MM.1S (cell line): ENCODE results near the gene ARHGEF19.

ENCODE experiments used
- DNase-seq: peaks from one replicate; pipeline ENCODE4 v3.0.0-alpha.2; 2015
- H2AFZ ChIP-seq: fragments of 300-600 bp; sonication (generic); 2 replicates; pipeline ENCODE4 v1.6.0; 2016; ENCODE audit warnings: antibody characterized with exemption, low read length
- H3F3A ChIP-seq: fragments of 300-600 bp; sonication (generic); 2 replicates; pipeline ENCODE4 v1.6.1; 2016; ENCODE audit warnings: mild to moderate bottlenecking, antibody characterized with exemption, low read length, moderate library complexity, mixed read lengths; ENCODE audit not compliant: insufficient read depth
- H3K27ac ChIP-seq: fragments of 300-600 bp; sonication (generic); 2 replicates; pipeline ENCODE4 v1.5.1; 2016; ENCODE audit warnings: mild to moderate bottlenecking, low read length
- H3K27me3 ChIP-seq: fragments of 300-600 bp; sonication (generic); replicated peaks from 2 replicates; pipeline ENCODE4 v1.6.0; 2016; ENCODE audit warnings: low read length; ENCODE audit not compliant: insufficient read depth
- H3K36me3 ChIP-seq: fragments of 300-600 bp; sonication (generic); replicated peaks from 2 replicates; pipeline ENCODE4 v1.6.1; 2016; ENCODE audit warnings: mild to moderate bottlenecking, low read length, mixed read lengths; ENCODE audit not compliant: insufficient read depth
- H3K4me1 ChIP-seq: fragments of 300-600 bp; sonication (generic); 2 replicates; pipeline ENCODE4 v1.6.1; 2016; ENCODE audit warnings: low read length, mixed read lengths
- H3K4me2 ChIP-seq: fragments of 300-600 bp; sonication (generic); 2 replicates; pipeline ENCODE4 v1.6.0; 2016; ENCODE audit warnings: low read depth, low read length
- H3K4me3 ChIP-seq: fragments of 300-600 bp; sonication (generic); 2 replicates; pipeline ENCODE4 v1.5.1; 2016; ENCODE audit warnings: low read length, mixed read lengths
- H3K79me2 ChIP-seq: fragments of 300-600 bp; sonication (generic); 2 replicates; pipeline ENCODE4 v1.6.1; 2016; ENCODE audit warnings: mixed run types, low read length, mixed read lengths
- H3K9ac ChIP-seq: fragments of 300-600 bp; sonication (generic); 2 replicates; pipeline ENCODE4 v1.6.1; 2016; ENCODE audit warnings: low read length, mixed read lengths
- H3K9me2 ChIP-seq: fragments of 300-600 bp; sonication (generic); replicated peaks from 2 replicates; pipeline ENCODE4 v1.6.1; 2016; ENCODE audit warnings: mild to moderate bottlenecking, low read length, mixed read lengths; ENCODE audit not compliant: insufficient read depth
- H3K9me3 ChIP-seq: fragments of 300-600 bp; sonication (generic); replicated peaks from 2 replicates; pipeline ENCODE4 v1.6.1; 2016; ENCODE audit warnings: mild to moderate bottlenecking, low read length, mixed read lengths; ENCODE audit not compliant: insufficient read depth
- H4K20me1 ChIP-seq: fragments of 300-600 bp; sonication (generic); 2 replicates; pipeline ENCODE4 v1.6.1; 2016; ENCODE audit warnings: mild to moderate bottlenecking, low read length, moderate library complexity, mixed read lengths; ENCODE audit not compliant: insufficient read depth
- EZH2 ChIP-seq: fragments of 300-600 bp; sonication (generic); optimal IDR thresholded peaks from 2 replicates; pipeline ENCODE3; 2017; ENCODE audit warnings: low read depth, mild to moderate bottlenecking, antibody characterized with exemption, low read length, mixed read lengths
- EZH2phosphoT487 ChIP-seq: fragments of 300-600 bp; sonication (generic); IDR thresholded peaks from 2 replicates; pipeline ENCODE4 v1.6.1; 2018; ENCODE audit warnings: antibody characterized with exemption, low read length
- TF ChIP-seq, protein P1 (sequence below): fragments of 300-600 bp; sonication (generic); IDR thresholded peaks from 2 replicates; pipeline ENCODE4 v1.5.1; 2016; ENCODE audit warnings: antibody characterized with exemption, low read length, mixed read lengths

ARHGEF19 gene

GRCh38 chr1:16241221-16241708 is 28.8 kb upstream of the ARHGEF19 start:
- Histone ChIP-seq H4K20me1 (no peaks in the 10 kb centered on the region), H3K9ac (no peak overlapping the region), H3K9me3 (no peaks in the 10 kb centered on the region), H3K79me2 (no peaks in the 10 kb centered on the region), H3K9me2 (no peaks in the 10 kb centered on the region), H3K4me1 (peaks cover 4% of the 10 kb centered on the region), H3F3A (no peaks in the 10 kb centered on the region), H3K27ac (no peak overlapping the region), H3K4me3 (no peak overlapping the region), H2AFZ (no peak overlapping the region), H3K4me2 (no peak overlapping the region), H3K27me3 (no peaks in the 10 kb centered on the region), H3K36me3 (no peaks in the 10 kb centered on the region)
- no peak for DNase-seq
- TF ChIP-seq, protein P1, sequence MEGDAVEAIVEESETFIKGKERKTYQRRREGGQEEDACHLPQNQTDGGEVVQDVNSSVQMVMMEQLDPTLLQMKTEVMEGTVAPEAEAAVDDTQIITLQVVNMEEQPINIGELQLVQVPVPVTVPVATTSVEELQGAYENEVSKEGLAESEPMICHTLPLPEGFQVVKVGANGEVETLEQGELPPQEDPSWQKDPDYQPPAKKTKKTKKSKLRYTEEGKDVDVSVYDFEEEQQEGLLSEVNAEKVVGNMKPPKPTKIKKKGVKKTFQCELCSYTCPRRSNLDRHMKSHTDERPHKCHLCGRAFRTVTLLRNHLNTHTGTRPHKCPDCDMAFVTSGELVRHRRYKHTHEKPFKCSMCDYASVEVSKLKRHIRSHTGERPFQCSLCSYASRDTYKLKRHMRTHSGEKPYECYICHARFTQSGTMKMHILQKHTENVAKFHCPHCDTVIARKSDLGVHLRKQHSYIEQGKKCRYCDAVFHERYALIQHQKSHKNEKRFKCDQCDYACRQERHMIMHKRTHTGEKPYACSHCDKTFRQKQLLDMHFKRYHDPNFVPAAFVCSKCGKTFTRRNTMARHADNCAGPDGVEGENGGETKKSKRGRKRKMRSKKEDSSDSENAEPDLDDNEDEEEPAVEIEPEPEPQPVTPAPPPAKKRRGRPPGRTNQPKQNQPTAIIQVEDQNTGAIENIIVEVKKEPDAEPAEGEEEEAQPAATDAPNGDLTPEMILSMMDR, result no peak
- TF ChIP-seq EZH2phosphoT487 (no peak), EZH2 (no peak)

DNA sequence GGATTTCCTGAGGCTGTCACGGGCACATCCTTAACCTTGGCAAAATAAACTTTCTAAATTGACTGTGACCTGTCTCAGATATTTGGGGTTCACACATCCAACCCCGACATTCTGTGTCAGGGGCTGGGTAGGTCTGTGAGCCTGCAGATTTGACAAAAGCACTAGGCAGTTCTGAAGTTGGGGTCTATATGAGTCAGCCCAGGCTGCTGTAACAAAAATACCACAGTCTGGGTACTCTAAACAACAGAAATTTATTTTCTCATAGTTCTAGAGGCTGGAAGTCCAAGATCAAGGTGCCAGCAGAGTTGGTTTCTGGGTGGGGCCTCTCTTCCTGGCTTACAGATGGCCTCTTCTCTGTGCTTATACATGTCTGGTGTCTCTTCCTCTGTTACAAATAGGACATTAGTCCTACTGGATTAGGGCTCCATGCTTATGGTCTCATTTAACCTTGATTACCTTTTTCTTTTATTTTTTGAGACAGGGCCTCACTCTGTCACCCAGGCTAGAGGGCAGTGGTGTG is 27.6 kb upstream of the ARHGEF19 start:
- H3K36me3 ChIP-seq, result no peaks in the 10 kb centered on the region
- no peak overlapping the region for H3K9ac ChIP-seq
- H3K27me3 ChIP-seq, result no peaks in the 10 kb centered on the region
- no peaks in the 10 kb centered on the region for H3K9me2 ChIP-seq
- no peak overlapping the region for H2AFZ ChIP-seq
- no peaks in the 10 kb centered on the region for H3K79me2 ChIP-seq
- DNase-seq, result no peak
- no peak overlapping the region for H3K4me3 ChIP-seq
- H3F3A ChIP-seq, result no peaks in the 10 kb centered on the region
- peaks cover 7% of the 10 kb centered on the region for H3K4me1 ChIP-seq
- H3K4me2 ChIP-seq, result no peak overlapping the region
- H4K20me1 ChIP-seq, result no peaks in the 10 kb centered on the region
- no peak overlapping the region for H3K27ac ChIP-seq
- TF ChIP-seq EZH2, result no peak
- TF ChIP-seq, protein P1, result no peak
- no peak for TF ChIP-seq EZH2phosphoT487
- H3K9me3 ChIP-seq, result no peaks in the 10 kb centered on the region

DNA sequence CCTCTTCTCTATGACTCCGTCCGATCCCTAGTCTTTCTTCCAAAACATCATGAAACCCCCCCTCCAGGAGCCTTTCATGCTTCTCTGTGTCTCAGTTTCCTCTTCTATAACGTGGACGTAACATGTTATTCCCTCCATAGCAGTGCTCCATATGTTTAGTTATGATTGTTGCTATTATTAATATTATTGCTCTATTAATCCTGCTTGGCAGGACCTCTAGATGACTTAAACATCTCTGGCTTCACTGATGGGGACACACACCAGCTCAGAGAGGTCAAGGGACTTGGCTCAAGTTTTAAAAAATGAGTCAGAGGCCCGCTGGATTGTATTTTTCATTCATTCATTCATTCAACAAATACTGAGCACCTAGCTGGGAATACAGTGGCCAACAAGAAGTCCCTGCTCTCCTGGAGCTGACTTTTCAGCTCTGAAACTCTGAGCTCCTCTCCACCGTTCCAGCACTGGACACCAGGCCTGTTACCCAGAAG is 24.9 kb upstream of the ARHGEF19 start:
- H3K4me1 ChIP-seq, result peaks cover 7% of the 10 kb centered on the region
- no peaks in the 10 kb centered on the region for H3K36me3 ChIP-seq
- no peaks in the 10 kb centered on the region for H4K20me1 ChIP-seq
- no peaks in the 10 kb centered on the region for H3K79me2 ChIP-seq
- peak overlapping the region; percentile 61; the same call in 1 of the 2 replicates for H3K9ac ChIP-seq
- no peaks in the 10 kb centered on the region for H3F3A ChIP-seq
- no peaks in the 10 kb centered on the region for H3K27me3 ChIP-seq
- peak overlapping the region; percentile 88 for H3K4me3 ChIP-seq
- no peaks in the 10 kb centered on the region for H3K9me3 ChIP-seq
- peak overlapping the region; percentile 66 for H3K4me2 ChIP-seq
- DNase-seq, result no peak
- no peaks in the 10 kb centered on the region for H3K9me2 ChIP-seq
- TF ChIP-seq EZH2, result no peak
- no peak for TF ChIP-seq EZH2phosphoT487
- TF ChIP-seq, protein P1, result no peak
- H3K27ac ChIP-seq, result peak overlapping the region; percentile 4; the same call in 1 of the 2 replicates
- H2AFZ ChIP-seq, result peak overlapping the region; percentile 51
